Measurements from ENCODE around the gene DRD2. TPM values are rescaled to one million over a fixed set of nuclear protein-coding genes. Genes with fewer than 3 reads are reported as not detected.

Gene DRD2
- total and polyA plus RNA-seq, 4 donors: not detected

DNA sequence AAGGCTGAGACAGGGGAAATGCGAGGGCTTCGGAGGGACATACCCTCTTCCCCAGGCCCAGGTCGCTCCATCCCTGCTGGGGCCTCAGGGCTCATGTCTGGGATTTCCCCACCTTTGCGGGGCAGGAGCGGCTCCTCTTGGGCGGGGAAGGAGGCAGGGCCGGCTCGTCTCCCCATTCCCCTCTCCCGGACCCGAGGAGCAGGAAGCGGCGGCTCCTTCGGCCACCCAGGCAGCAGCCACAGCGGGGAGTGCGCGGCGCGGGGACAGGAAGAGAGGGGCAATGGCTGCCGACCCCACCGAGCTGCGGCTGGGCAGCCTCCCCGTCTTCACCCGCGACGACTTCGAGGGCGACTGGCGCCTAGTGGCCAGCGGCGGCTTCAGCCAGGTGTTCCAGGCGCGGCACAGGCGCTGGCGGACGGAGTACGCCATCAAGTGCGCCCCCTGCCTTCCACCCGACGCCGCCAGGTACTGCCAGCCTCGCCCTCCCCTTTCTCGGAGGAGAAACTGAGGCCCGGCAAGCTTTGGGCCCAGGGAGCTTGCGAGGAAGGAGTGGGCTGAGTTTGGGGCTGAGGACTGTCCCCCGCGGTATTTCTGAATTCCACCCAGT is 87.5 kb downstream of the DRD2 start, which contains the start of gene ANKK1:
Gene ANKK1, plus strand, starts transcription at position 175 of the 607 bp plus-strand sequence. Its CDS starts 106 bp downstream, at position 281.
- DNase-seq (ENCODE audit: low spot score): no peak
- H3K4me1 ChIP-seq (ENCODE audit: control insufficient read depth in 4 of 4, insufficient read depth in 4 of 4, low read length in 3 of 4): no peaks in the 10 kb centered on the region
- no peak within 1 kb of the TSS for H3K9ac ChIP-seq (ENCODE audit: low read depth in 1 of 2, low read length in 2 of 2)
- H3K36me3 ChIP-seq (ENCODE audit: control insufficient read depth in 4 of 4, insufficient read depth in 3 of 4, low read depth in 1 of 4, low read length in 3 of 4): no peaks in the 10 kb centered on the region
- TF ChIP-seq, protein P1, sequence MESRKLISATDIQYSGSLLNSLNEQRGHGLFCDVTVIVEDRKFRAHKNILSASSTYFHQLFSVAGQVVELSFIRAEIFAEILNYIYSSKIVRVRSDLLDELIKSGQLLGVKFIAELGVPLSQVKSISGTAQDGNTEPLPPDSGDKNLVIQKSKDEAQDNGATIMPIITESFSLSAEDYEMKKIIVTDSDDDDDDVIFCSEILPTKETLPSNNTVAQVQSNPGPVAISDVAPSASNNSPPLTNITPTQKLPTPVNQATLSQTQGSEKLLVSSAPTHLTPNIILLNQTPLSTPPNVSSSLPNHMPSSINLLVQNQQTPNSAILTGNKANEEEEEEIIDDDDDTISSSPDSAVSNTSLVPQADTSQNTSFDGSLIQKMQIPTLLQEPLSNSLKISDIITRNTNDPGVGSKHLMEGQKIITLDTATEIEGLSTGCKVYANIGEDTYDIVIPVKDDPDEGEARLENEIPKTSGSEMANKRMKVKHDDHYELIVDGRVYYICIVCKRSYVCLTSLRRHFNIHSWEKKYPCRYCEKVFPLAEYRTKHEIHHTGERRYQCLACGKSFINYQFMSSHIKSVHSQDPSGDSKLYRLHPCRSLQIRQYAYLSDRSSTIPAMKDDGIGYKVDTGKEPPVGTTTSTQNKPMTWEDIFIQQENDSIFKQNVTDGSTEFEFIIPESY (IDR thresholded peaks at IDR 0.05): no peak
- TF ChIP-seq SP1 (IDR thresholded peaks at IDR 0.05) (no peak), NR2F2 (IDR thresholded peaks at IDR 0.05) (no peak), JUND (IDR thresholded peaks at IDR 0.05) (no peak), HNF4A (conservative IDR thresholded peaks at IDR 0.05) (no peak), FOXA2 (IDR thresholded peaks at IDR 0.05) (no peak), HNF4G (IDR thresholded peaks at IDR 0.05) (no peak), RAD21 (IDR thresholded peaks at IDR 0.05) (no peak), YY1 (IDR thresholded peaks at IDR 0.05) (no peak), EGR1 (IDR thresholded peaks at IDR 0.05; ENCODE audit: low read depth in 2 of 2) (no peak), TAF1 (conservative IDR thresholded peaks at IDR 0.05) (no peak), RXRA (IDR thresholded peaks at IDR 0.05) (no peak), FOXA1 (IDR thresholded peaks at IDR 0.05) (no peak)
- TF ChIP-seq, protein P2, sequence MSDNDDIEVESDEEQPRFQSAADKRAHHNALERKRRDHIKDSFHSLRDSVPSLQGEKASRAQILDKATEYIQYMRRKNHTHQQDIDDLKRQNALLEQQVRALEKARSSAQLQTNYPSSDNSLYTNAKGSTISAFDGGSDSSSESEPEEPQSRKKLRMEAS (IDR thresholded peaks at IDR 0.05): no peak
- TF ChIP-seq, protein P3, sequence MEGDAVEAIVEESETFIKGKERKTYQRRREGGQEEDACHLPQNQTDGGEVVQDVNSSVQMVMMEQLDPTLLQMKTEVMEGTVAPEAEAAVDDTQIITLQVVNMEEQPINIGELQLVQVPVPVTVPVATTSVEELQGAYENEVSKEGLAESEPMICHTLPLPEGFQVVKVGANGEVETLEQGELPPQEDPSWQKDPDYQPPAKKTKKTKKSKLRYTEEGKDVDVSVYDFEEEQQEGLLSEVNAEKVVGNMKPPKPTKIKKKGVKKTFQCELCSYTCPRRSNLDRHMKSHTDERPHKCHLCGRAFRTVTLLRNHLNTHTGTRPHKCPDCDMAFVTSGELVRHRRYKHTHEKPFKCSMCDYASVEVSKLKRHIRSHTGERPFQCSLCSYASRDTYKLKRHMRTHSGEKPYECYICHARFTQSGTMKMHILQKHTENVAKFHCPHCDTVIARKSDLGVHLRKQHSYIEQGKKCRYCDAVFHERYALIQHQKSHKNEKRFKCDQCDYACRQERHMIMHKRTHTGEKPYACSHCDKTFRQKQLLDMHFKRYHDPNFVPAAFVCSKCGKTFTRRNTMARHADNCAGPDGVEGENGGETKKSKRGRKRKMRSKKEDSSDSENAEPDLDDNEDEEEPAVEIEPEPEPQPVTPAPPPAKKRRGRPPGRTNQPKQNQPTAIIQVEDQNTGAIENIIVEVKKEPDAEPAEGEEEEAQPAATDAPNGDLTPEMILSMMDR (IDR thresholded peaks at IDR 0.05; ENCODE audit: low read depth, low read length, missing input control): no peak
- TF ChIP-seq, protein P4, sequence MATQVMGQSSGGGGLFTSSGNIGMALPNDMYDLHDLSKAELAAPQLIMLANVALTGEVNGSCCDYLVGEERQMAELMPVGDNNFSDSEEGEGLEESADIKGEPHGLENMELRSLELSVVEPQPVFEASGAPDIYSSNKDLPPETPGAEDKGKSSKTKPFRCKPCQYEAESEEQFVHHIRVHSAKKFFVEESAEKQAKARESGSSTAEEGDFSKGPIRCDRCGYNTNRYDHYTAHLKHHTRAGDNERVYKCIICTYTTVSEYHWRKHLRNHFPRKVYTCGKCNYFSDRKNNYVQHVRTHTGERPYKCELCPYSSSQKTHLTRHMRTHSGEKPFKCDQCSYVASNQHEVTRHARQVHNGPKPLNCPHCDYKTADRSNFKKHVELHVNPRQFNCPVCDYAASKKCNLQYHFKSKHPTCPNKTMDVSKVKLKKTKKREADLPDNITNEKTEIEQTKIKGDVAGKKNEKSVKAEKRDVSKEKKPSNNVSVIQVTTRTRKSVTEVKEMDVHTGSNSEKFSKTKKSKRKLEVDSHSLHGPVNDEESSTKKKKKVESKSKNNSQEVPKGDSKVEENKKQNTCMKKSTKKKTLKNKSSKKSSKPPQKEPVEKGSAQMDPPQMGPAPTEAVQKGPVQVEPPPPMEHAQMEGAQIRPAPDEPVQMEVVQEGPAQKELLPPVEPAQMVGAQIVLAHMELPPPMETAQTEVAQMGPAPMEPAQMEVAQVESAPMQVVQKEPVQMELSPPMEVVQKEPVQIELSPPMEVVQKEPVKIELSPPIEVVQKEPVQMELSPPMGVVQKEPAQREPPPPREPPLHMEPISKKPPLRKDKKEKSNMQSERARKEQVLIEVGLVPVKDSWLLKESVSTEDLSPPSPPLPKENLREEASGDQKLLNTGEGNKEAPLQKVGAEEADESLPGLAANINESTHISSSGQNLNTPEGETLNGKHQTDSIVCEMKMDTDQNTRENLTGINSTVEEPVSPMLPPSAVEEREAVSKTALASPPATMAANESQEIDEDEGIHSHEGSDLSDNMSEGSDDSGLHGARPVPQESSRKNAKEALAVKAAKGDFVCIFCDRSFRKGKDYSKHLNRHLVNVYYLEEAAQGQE (IDR thresholded peaks at IDR 0.05): no peak
- TF ChIP-seq, protein P5, sequence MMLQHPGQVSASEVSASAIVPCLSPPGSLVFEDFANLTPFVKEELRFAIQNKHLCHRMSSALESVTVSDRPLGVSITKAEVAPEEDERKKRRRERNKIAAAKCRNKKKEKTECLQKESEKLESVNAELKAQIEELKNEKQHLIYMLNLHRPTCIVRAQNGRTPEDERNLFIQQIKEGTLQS (IDR thresholded peaks at IDR 0.05): no peak
- H3K27me3 ChIP-seq (ENCODE audit: control insufficient read depth in 4 of 4, insufficient read depth in 4 of 4, low read length in 3 of 4): peaks cover 0 to 15% (median 6%) of the 10 kb centered on the region in 4 donors
- 12% methylated on average over 46 of the region's 46 CpGs for WGBS
- H3K4me3 ChIP-seq (ENCODE audit: low read depth in 1 of 3, low read length in 3 of 3): no peak within 1 kb of the TSS
- H3K27ac ChIP-seq (ENCODE audit: low read depth in 1 of 2, low read length in 2 of 2): no peak within 1 kb of the TSS
- H3K9me3 ChIP-seq (ENCODE audit: control insufficient read depth in 4 of 4, low read length in 3 of 4): no peaks in the 10 kb centered on the region
